ENCODE results near the gene KRT6B. TPM values are rescaled to one million over a fixed set of nuclear protein-coding genes. Genes with fewer than 3 reads are reported as not detected.

The KRT6B gene
- total and polyA plus RNA-seq, 2 of the 8 experiments (the other 6 are each of a cell fraction or from before 2014, with no cell fraction given), result not detected

GRCh38 chr12:52454411-52455201 is 2.7 kb upstream of the KRT6B start:
- no peak for DNase-seq (ENCODE audit: low read depth in 1 of 2, low spot score in 2 of 2)
- Histone ChIP-seq H2BK5ac (ENCODE audit: low read depth, low read length) (no peak overlapping the region), H3K4me1 (replicated peaks in 1 of 4; ENCODE audit: control insufficient read depth in 3 of 4, insufficient read depth in 4 of 4, low read length in 3 of 4) (no peaks in the 10 kb centered on the region), H3K14ac (ENCODE audit: insufficient read length) (no peak overlapping the region), H4K20me1 (replicated peaks in 1 of 2; ENCODE audit: control insufficient read depth in 1 of 2, insufficient read depth in 2 of 2, low read length in 2 of 2) (no peaks in the 10 kb centered on the region), H3K9me3 (ENCODE audit: insufficient read depth in 2 of 2, low read depth in 1 of 2, low read length in 1 of 2) (no peaks in the 10 kb centered on the region), H3K9ac (replicated peaks in 1 of 4; ENCODE audit: extremely low read depth in 1 of 4, low read depth in 3 of 4, low read length in 3 of 4) (no peak overlapping the region), H2AFZ (ENCODE audit: low read length) (no peak overlapping the region), H3K27ac (ENCODE audit: low read depth, low read length) (no peak overlapping the region), H4K5ac (ENCODE audit: insufficient read length, low read depth, low read length) (no peak overlapping the region), H3K4me3 (ENCODE audit: extremely low read depth in 1 of 4, insufficient read depth in 2 of 4, low read depth in 3 of 4, low read length in 4 of 4) (no peak overlapping the region; a peak in 1 of 8 replicates), H3K23ac (ENCODE audit: insufficient read length) (no peak overlapping the region), H3K4me2 (ENCODE audit: insufficient read depth in 1 of 2, low read depth in 2 of 2, low read length in 2 of 2) (peak overlapping the region; percentile 16 to 49), H3K27me3 (replicated peaks in 1 of 4; ENCODE audit: control insufficient read depth in 3 of 4, extremely low read depth in 1 of 4, insufficient read depth in 3 of 4, low read length in 3 of 4) (no peaks in the 10 kb centered on the region), H3K36me3 (ENCODE audit: control insufficient read depth in 2 of 4, insufficient read depth in 4 of 4, low read length in 3 of 4) (no peaks in the 10 kb centered on the region), H2BK20ac (ENCODE audit: low read length) (no peak overlapping the region), H2BK120ac (replicated peaks; ENCODE audit: low read depth, low read length) (no peak overlapping the region), H2BK12ac (ENCODE audit: low read depth, low read length) (0 out of 2 replicates have a peak overlapping the region, but pooled peaks have one; percentile 40), H4K8ac (ENCODE audit: extremely low read depth, insufficient read depth, low read length) (no peak overlapping the region), H3K18ac (ENCODE audit: extremely low read depth, low read length) (no peak overlapping the region; the same call in 1 of the 2 replicates), H3K23me2 (ENCODE audit: low read depth, low read length) (no peaks in the 10 kb centered on the region), H4K91ac (replicated peaks; ENCODE audit: insufficient read length, low read length) (no peak overlapping the region), H2BK15ac (ENCODE audit: low read length) (0 out of 2 replicates have a peak overlapping the region, but pooled peaks have one; percentile 46), H3K79me2 (ENCODE audit: control insufficient read depth in 1 of 2, insufficient read depth in 2 of 2, low read length in 2 of 2) (no peaks in the 10 kb centered on the region), H3K4ac (replicated peaks; ENCODE audit: insufficient read length, low read depth, low read length) (no peak overlapping the region), H2AK5ac (ENCODE audit: low read depth, low read length) (no peak overlapping the region; the same call in 1 of the 2 replicates), H3K79me1 (ENCODE audit: low read depth, low read length) (no peaks in the 10 kb centered on the region), H3K56ac (replicated peaks; ENCODE audit: insufficient read length, low read depth, low read length) (no peak overlapping the region)
- FAIRE-seq, result no peak
- WGBS, 2 experiments (ENCODE audit: extremely low coverage in 1 of 2, insufficient coverage in 1 of 2, insufficient read length in 1 of 2, insufficient replicate concordance in 2 of 2, low coverage in 1 of 2, low lambda C conversion rate in 2 of 2, missing lambda C conversion rate in 1 of 2), result 39% methylated on average over 3 of the region's 3 CpGs; no CpG with 5 or more reads in 1 of the 2 experiments
- ChIA-PET CTCF (ENCODE audit: partially characterized antibody) (interaction anchor here (1.0 kb wide), 1 partner anchor 13 kb away, joined by 3 read pairs; no protein-coding TSS in a partner anchor), POLR2A (ENCODE audit: partially characterized antibody) (no interaction called here)
- TF ChIP-seq RXRA (IDR thresholded peaks at IDR 0.05; ENCODE audit: insufficient read depth, low read depth, low read length) (no peak), E2F6 (IDR thresholded peaks at IDR 0.05) (no peak), GTF2F1 (IDR thresholded peaks at IDR 0.05; ENCODE audit: borderline replicate concordance, low read depth, low read length) (no peak), BRCA1 (IDR thresholded peaks at IDR 0.05; ENCODE audit: low read depth, low read length) (no peak), KDM1A (IDR thresholded peaks at IDR 0.05; ENCODE audit: borderline replicate concordance, low read length) (no peak), KDM4A (IDR thresholded peaks at IDR 0.05; ENCODE audit: low read depth, low read length, severe bottlenecking) (no peak), CEBPB (IDR thresholded peaks at IDR 0.05; ENCODE audit: low read depth, low read length) (no peak)
- TF ChIP-seq, protein P1, sequence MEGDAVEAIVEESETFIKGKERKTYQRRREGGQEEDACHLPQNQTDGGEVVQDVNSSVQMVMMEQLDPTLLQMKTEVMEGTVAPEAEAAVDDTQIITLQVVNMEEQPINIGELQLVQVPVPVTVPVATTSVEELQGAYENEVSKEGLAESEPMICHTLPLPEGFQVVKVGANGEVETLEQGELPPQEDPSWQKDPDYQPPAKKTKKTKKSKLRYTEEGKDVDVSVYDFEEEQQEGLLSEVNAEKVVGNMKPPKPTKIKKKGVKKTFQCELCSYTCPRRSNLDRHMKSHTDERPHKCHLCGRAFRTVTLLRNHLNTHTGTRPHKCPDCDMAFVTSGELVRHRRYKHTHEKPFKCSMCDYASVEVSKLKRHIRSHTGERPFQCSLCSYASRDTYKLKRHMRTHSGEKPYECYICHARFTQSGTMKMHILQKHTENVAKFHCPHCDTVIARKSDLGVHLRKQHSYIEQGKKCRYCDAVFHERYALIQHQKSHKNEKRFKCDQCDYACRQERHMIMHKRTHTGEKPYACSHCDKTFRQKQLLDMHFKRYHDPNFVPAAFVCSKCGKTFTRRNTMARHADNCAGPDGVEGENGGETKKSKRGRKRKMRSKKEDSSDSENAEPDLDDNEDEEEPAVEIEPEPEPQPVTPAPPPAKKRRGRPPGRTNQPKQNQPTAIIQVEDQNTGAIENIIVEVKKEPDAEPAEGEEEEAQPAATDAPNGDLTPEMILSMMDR (IDR thresholded peaks at IDR 0.05; ENCODE audit: control extremely low read depth in 1 of 3, insufficient read depth in 1 of 3, low read depth in 1 of 3, low read length in 3 of 3), result no peak
